IMR-90 (cell line): Measurements from ENCODE around the gene ORC2. TPM values are rescaled to one million over a fixed set of nuclear protein-coding genes. Genes with fewer than 3 reads are reported as not detected.

ENCODE experiments used
- ATAC-seq: fragments of 200-7000 bp; cut with Tn5 transposase; 2 replicates; pipeline ENCODE4 v1.9.1; 2020; ENCODE audit warnings: low read depth, mild to moderate bottlenecking, moderate library complexity
- BruUV-seq: library from RNA; stranded (reverse); fragments of 400-500 nt; replicated peaks from 2 replicates; lab custom pipeline; 2021; lab: Mats Ljungman, UMichigan
- CTCF ChIA-PET: fragments of 300-600 bp; formaldehyde crosslinking; extraction: SDS; loops from one replicate; lab custom pipeline; 2021; ENCODE audit warnings: antibody characterized with exemption; lab: Yijun Ruan, JAX
- POLR2A ChIA-PET: fragments of 300-600 bp; sonication (Branson Sonifier 250); formaldehyde crosslinking; loops from one replicate; lab custom pipeline; 2022; ENCODE audit warnings: antibody characterized with exemption; ENCODE audit not compliant: unreplicated experiment; lab: Charles Lee
- DNase-seq: peaks from one replicate; pipeline ENCODE4 v3.0.0; 2013
- H2AFZ ChIP-seq: replicated peaks from 2 replicates; pipeline ENCODE3; 2013; ENCODE audit warnings: low read length, mild to moderate bottlenecking; ENCODE audit not compliant: poor library complexity
- H2AK5ac ChIP-seq: 2 replicates; pipeline ENCODE4 v1.6.1; 2013; ENCODE audit warnings: low read depth, low read length, inconsistent platforms
- H2AK9ac ChIP-seq: replicated peaks from 2 replicates; pipeline ENCODE3; 2013; ENCODE audit warnings: mild to moderate bottlenecking, low read depth, low read length, moderate library complexity; ENCODE audit not compliant: poor library complexity
- H2BK120ac ChIP-seq: 2 replicates; pipeline ENCODE4 v1.6.1; 2013; ENCODE audit warnings: low read depth, low read length, inconsistent platforms
- H2BK15ac ChIP-seq: 3 replicates; pipeline ENCODE4 v1.6.1; 2013; ENCODE audit warnings: low read depth, low read length, inconsistent platforms
- H2BK20ac ChIP-seq: 2 replicates; pipeline ENCODE4 v1.6.1; 2013; ENCODE audit warnings: low read depth, mild to moderate bottlenecking, inconsistent platforms, low read length, moderate library complexity
- H2BK5ac ChIP-seq: 2 replicates; pipeline ENCODE4 v1.6.1; 2013; ENCODE audit warnings: mild to moderate bottlenecking, low read depth, low read length, inconsistent platforms; ENCODE audit not compliant: poor library complexity, severe bottlenecking
- H3K14ac ChIP-seq: replicated peaks from 2 replicates; pipeline ENCODE4 v1.6.1; 2013; ENCODE audit warnings: low read depth, low read length, inconsistent platforms
- H3K18ac ChIP-seq: 2 replicates; pipeline ENCODE4 v1.6.1; 2013; ENCODE audit warnings: low read depth, low read length, control low read depth
- H3K23ac ChIP-seq: 2 replicates; pipeline ENCODE4 v1.6.1; 2013; ENCODE audit warnings: low read depth, low read length, inconsistent platforms
- H3K27ac ChIP-seq: 2 replicates; pipeline ENCODE4 v1.5.1; 2013; ENCODE audit warnings: mild to moderate bottlenecking, control low read depth, low read length; ENCODE audit not compliant: insufficient read depth
- H3K27me3 ChIP-seq: 2 replicates; pipeline ENCODE4 v1.6.1; 2013; ENCODE audit warnings: low read length; ENCODE audit not compliant: control insufficient read depth, insufficient read depth
- H3K36me3 ChIP-seq: 2 replicates; pipeline ENCODE4 v1.6.1; 2013; ENCODE audit warnings: low read length, mixed read lengths; ENCODE audit not compliant: control insufficient read depth, insufficient read depth
- H3K4ac ChIP-seq: 2 replicates; pipeline ENCODE4 v1.6.1; 2013; ENCODE audit warnings: low read depth, low read length, inconsistent platforms
- H3K4me1 ChIP-seq: 2 replicates; pipeline ENCODE4 v1.6.1; 2013; ENCODE audit warnings: low read length, mixed read lengths; ENCODE audit not compliant: control insufficient read depth, insufficient read depth
- H3K4me2 ChIP-seq: 2 replicates; pipeline ENCODE4 v1.6.1; 2013; ENCODE audit warnings: low read depth, mild to moderate bottlenecking, control low read depth, low read length, moderate library complexity
- H3K4me3 ChIP-seq: 2 replicates; pipeline ENCODE4 v1.5.1; 2013; ENCODE audit warnings: low read depth, mild to moderate bottlenecking, control low read depth, low read length, moderate library complexity; ENCODE audit not compliant: insufficient read depth
- H3K56ac ChIP-seq: 2 replicates; pipeline ENCODE4 v1.6.1; 2013; ENCODE audit warnings: low read length, inconsistent platforms; ENCODE audit not compliant: insufficient read depth; ENCODE audit errors: extremely low read depth
- H3K79me1 ChIP-seq, 2 experiments: 2 replicates each; pipeline ENCODE4 v1.6.1; 2013; ENCODE audit warnings: low read length in 2 of 2, inconsistent platforms in 1 of 2, low read depth in 1 of 2
- H3K9ac ChIP-seq: 2 replicates; pipeline ENCODE4 v1.6.1; 2013; ENCODE audit warnings: low read depth, low read length, control low read depth
- H3K9me1 ChIP-seq: 2 replicates; pipeline ENCODE4 v1.6.1; 2013; ENCODE audit warnings: low read length, inconsistent platforms; ENCODE audit not compliant: insufficient read depth
- H3K9me3 ChIP-seq: 2 replicates; pipeline ENCODE4 v1.6.1; 2013; ENCODE audit warnings: low read length; ENCODE audit not compliant: control insufficient read depth, insufficient read depth
- H4K20me1 ChIP-seq: 2 replicates; pipeline ENCODE4 v1.6.1; 2013; ENCODE audit warnings: low read length, inconsistent platforms; ENCODE audit not compliant: insufficient read depth
- H4K5ac ChIP-seq: 2 replicates; pipeline ENCODE4 v1.6.1; 2013; ENCODE audit warnings: mild to moderate bottlenecking, low read depth, low read length, control low read depth
- H4K8ac ChIP-seq, 2 experiments: 2 replicates each; pipeline ENCODE4 v1.6.1; 2013; ENCODE audit warnings: low read depth in 2 of 2, low read length in 2 of 2, control low read depth in 1 of 2, inconsistent platforms in 1 of 2
- H4K91ac ChIP-seq: 2 replicates; pipeline ENCODE4 v1.6.1; 2013; ENCODE audit warnings: low read depth, low read length, inconsistent platforms; ENCODE audit not compliant: insufficient read depth
- BHLHE40 ChIP-seq: fragments of 150-350 bp; IDR thresholded peaks from 2 replicates; pipeline ENCODE4 v1.6.1; 2016; ENCODE audit warnings: mild to moderate bottlenecking, low read depth, low read length
- CEBPB ChIP-seq: IDR thresholded peaks from 2 replicates; pipeline ENCODE4 v1.6.1; 2012; ENCODE audit warnings: low read depth, low read length, improper control_type of control experiment
- CHD1 ChIP-seq: IDR thresholded peaks from 2 replicates; pipeline ENCODE4 v1.6.1; 2012; ENCODE audit warnings: low read depth, low read length, improper control_type of control experiment
- CTCF ChIP-seq: conservative IDR thresholded peaks from 2 replicates; pipeline ENCODE4 v1.5.1; 2012; ENCODE audit warnings: mild to moderate bottlenecking, low read depth, low read length, improper control_type of control experiment
- ELK1 ChIP-seq: fragments of 150-350 bp; IDR thresholded peaks from 2 replicates; pipeline ENCODE4 v1.6.1; 2016; ENCODE audit warnings: low read depth, mild to moderate bottlenecking, low read length, moderate library complexity, borderline replicate concordance
- FOS ChIP-seq: fragments of 150-350 bp; IDR thresholded peaks from 2 replicates; pipeline ENCODE4 v1.6.1; 2016; ENCODE audit warnings: low read depth, low read length
- MAFK ChIP-seq: IDR thresholded peaks from 2 replicates; pipeline ENCODE4 v1.6.1; 2012; ENCODE audit warnings: low read depth, low read length, improper control_type of control experiment
- MAZ ChIP-seq: IDR thresholded peaks from 2 replicates; pipeline ENCODE4 v1.6.1; 2012; ENCODE audit warnings: low read depth, mild to moderate bottlenecking, low read length, improper control_type of control experiment, moderate library complexity, borderline replicate concordance
- MXI1 ChIP-seq: IDR thresholded peaks from 2 replicates; pipeline ENCODE4 v1.6.1; 2012; ENCODE audit warnings: low read depth, mild to moderate bottlenecking, low read length, moderate library complexity, borderline replicate concordance
- NFE2L2 ChIP-seq: fragments of 150-350 bp; IDR thresholded peaks from 2 replicates; pipeline ENCODE4 v1.6.1; 2016; ENCODE audit warnings: low read depth, mild to moderate bottlenecking, low read length
- RAD21 ChIP-seq: IDR thresholded peaks from 2 replicates; pipeline ENCODE4 v1.6.1; 2012; ENCODE audit warnings: low read length, improper control_type of control experiment
- RCOR1 ChIP-seq: IDR thresholded peaks from 2 replicates; pipeline ENCODE4 v1.6.1; 2012; ENCODE audit warnings: mild to moderate bottlenecking, low read length, improper control_type of control experiment; ENCODE audit not compliant: insufficient replicate concordance
- RFX5 ChIP-seq: IDR thresholded peaks from 2 replicates; pipeline ENCODE4 v1.8.0; 2012; ENCODE audit warnings: low read depth, mild to moderate bottlenecking, low read length, moderate library complexity
- SMC3 ChIP-seq: fragments of 150-350 bp; IDR thresholded peaks from 2 replicates; pipeline ENCODE4 v1.6.1; 2016; ENCODE audit warnings: low read depth, mild to moderate bottlenecking, antibody characterized with exemption, low read length, moderate library complexity
- USF2 ChIP-seq: fragments of 150-350 bp; IDR thresholded peaks from 2 replicates; pipeline ENCODE4 v1.6.1; 2017; ENCODE audit warnings: mild to moderate bottlenecking, antibody characterized with exemption, low read length, low read depth
- whole genome bisulfite sequencing, 2 experiments: methylation state at CpG; one replicate each; pipeline versions ENCODE4 v1.1.5 to v1.1.7; 2013; ENCODE audit warnings: missing lambda C conversion rate in 2 of 2; ENCODE audit not compliant: insufficient read length in 1 of 2; ENCODE audit errors: extremely low coverage in 2 of 2; 5-methylcytosine and 5-hydroxymethylcytosine counted together
- dilution Hi-C: fragments of 300-500 bp; cut with HindIII; formaldehyde crosslinking; loops from one replicate; pipeline ENCODE4 v1.14.3; 2018; ENCODE audit warnings: low sequenced_read_pairs; ENCODE audit not compliant: unreplicated experiment
- in situ Hi-C: fragments of 300-500 bp; cut with MboI; formaldehyde crosslinking; loops from 3 replicates; pipeline ENCODE4 v1.14.3; 2019; ENCODE audit warnings: low sequenced_read_pairs, inconsistent platforms, mixed read lengths
- intact Hi-C: fragments of 100-400 bp; cut with micrococcal nuclease; formaldehyde crosslinking; loops from 2 replicates; pipeline ENCODE4 v1.10.0; 2022
- polyA plus RNA-seq, 3 experiments: library from polyadenylated mRNA; depleted of rRNA; stranded (reverse); fragments of >200 nt; gene quantifications; 2 replicates each; pipeline ENCODE4 v1.2.3, GENCODE V29; 2012; ENCODE audit warnings: low replicate concordance in 1 of 3
- total RNA-seq: library from RNA; depleted of rRNA; stranded (reverse); fragments of >200 nt; gene quantifications from 2 replicates; pipeline ENCODE4 v1.2.3, GENCODE V29; 2012

Gene ORC2
- total and polyA plus RNA-seq, 2 of the 4 experiments (the other 2 are of a cell fraction), result 4.4 to 10.0 TPM

GRCh38 chr2:200873560-200873959, 89.9 kb downstream of the ORC2 start:
- H2BK15ac ChIP-seq, result no peak overlapping the region
- H2BK120ac ChIP-seq, result no peak overlapping the region
- ATAC-seq (no peak), DNase-seq (no peak)
- H3K9me3 ChIP-seq, result no peaks in the 10 kb centered on the region
- no peak overlapping the region for H2AFZ ChIP-seq
- no peak overlapping the region for H4K91ac ChIP-seq
- BruUV-seq, result no TSS peak
- H3K9me1 ChIP-seq, result no peaks in the 10 kb centered on the region
- peaks cover 17% of the 10 kb centered on the region for H3K36me3 ChIP-seq
- no peak overlapping the region for H2AK5ac ChIP-seq
- no peak overlapping the region for H3K9ac ChIP-seq
- no peaks in the 10 kb centered on the region for H3K27me3 ChIP-seq
- H3K4me3 ChIP-seq, result no peak overlapping the region
- H3K79me1 ChIP-seq, result peaks cover 0 to 4% of the 10 kb centered on the region in 2 experiments; a peak in 1 of 4 replicates
- ChIA-PET CTCF (no interaction called here), POLR2A (no interaction called here)
- dilution Hi-C loops, result no loop called here
- TF ChIP-seq MXI1 (no peak), RCOR1 (no peak), RAD21 (no peak), MAFK (no peak), CHD1 (no peak), ELK1 (no peak), CTCF (no peak), RFX5 (no peak), MAZ (no peak), FOS (no peak), CEBPB (no peak), NFE2L2 (no peak), USF2 (no peak), SMC3 (no peak), BHLHE40 (no peak)
- 100% methylated on average over 4 of the region's 6 CpGs; no CpG with 5 or more reads in 1 of the 2 experiments for WGBS, 2 experiments
- H3K4me2 ChIP-seq, result no peak overlapping the region
- no peak overlapping the region for H3K23ac ChIP-seq
- no peak overlapping the region for H3K14ac ChIP-seq
- H4K5ac ChIP-seq, result no peak overlapping the region
- in situ Hi-C loops, result no loop called here
- no peak overlapping the region for H3K27ac ChIP-seq
- no peaks in the 10 kb centered on the region for H3K4me1 ChIP-seq
- H3K4ac ChIP-seq, result no peak overlapping the region
- H2BK20ac ChIP-seq, result no peak overlapping the region
- no peak overlapping the region for H3K56ac ChIP-seq
- no peak overlapping the region for H4K8ac ChIP-seq
- no peak overlapping the region for H3K18ac ChIP-seq
- H4K20me1 ChIP-seq, result no peaks in the 10 kb centered on the region
- intact Hi-C loops, result no loop called here
- no peak overlapping the region for H2AK9ac ChIP-seq
- H2BK5ac ChIP-seq, result no peak overlapping the region
